ENCODE measurements around the gene HELZ2.

DNA sequence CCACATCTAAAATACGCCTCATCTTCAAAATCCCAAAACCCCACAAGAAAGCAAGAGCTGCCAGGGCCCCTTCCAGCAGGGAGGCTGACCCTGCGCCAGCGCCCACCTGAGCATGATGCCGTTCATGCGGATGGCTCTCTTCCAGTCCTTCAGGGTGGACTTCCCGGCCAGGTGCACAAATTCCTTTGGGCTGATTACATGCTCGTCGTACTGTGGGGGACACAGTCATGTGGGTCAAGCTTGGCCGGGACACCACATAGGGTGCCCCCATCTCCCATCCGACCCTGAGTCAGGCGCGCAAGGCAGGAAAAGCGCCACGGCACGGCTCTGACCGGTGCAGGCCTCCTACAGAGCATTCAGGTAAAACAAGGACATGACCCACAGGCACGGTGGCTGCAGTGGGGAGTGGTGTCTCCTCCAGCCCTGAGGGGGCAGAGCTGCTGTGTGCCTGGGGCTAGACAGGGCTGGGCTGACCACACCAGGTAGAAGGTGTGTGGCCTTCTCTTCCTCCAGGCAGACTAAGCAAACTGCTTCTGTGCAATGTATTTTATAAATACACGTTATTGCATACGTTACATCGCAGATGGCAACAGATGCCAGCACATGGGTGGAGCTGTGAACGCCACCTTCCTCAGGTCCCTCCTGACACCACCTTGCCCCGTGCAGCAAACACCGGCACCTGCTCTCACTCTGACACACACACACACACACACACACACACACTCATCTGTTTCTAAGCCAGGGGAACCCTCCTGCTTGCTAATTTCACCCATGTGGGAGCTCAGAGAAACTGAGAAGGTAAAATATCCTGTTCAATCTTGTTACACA, 23.8 kb upstream of the HELZ2 start:
- no peak for TF ChIP-seq POLR2A (IDR thresholded peaks at IDR 0.05)
- TF ChIP-seq, protein P1, sequence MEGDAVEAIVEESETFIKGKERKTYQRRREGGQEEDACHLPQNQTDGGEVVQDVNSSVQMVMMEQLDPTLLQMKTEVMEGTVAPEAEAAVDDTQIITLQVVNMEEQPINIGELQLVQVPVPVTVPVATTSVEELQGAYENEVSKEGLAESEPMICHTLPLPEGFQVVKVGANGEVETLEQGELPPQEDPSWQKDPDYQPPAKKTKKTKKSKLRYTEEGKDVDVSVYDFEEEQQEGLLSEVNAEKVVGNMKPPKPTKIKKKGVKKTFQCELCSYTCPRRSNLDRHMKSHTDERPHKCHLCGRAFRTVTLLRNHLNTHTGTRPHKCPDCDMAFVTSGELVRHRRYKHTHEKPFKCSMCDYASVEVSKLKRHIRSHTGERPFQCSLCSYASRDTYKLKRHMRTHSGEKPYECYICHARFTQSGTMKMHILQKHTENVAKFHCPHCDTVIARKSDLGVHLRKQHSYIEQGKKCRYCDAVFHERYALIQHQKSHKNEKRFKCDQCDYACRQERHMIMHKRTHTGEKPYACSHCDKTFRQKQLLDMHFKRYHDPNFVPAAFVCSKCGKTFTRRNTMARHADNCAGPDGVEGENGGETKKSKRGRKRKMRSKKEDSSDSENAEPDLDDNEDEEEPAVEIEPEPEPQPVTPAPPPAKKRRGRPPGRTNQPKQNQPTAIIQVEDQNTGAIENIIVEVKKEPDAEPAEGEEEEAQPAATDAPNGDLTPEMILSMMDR (IDR thresholded peaks at IDR 0.05), result no peak
